ENCODE data around the gene PCDH15. TPM values are rescaled to one million over a fixed set of nuclear protein-coding genes. Genes with fewer than 3 reads are reported as not detected.

PCDH15 gene
- total RNA-seq, 1 donor from 2014 or later: not detected

- H3K4me1 Mint-ChIP-seq (ENCODE audit: low read depth, unreplicated experiment): no peaks in the 10 kb centered on the region
- Histone ChIP-seq H3K4me1 (ENCODE audit: insufficient read depth, low read length) (no peaks in the 10 kb centered on the region), H3K4me3 (ENCODE audit: insufficient read depth, low read depth, low read length) (no peak overlapping the region), H3K27me3 (ENCODE audit: insufficient read depth, low read length) (no peaks in the 10 kb centered on the region), H4K20me1 (ENCODE audit: insufficient read depth, low read length) (no peaks in the 10 kb centered on the region), H3K27ac (ENCODE audit: low read depth, low read length) (no peak overlapping the region), H3K79me2 (ENCODE audit: insufficient read depth, low read length) (no peaks in the 10 kb centered on the region), H3K4me2 (ENCODE audit: low read length) (no peak overlapping the region), H3K9me3 (ENCODE audit: insufficient read depth, low read depth, low read length) (no peaks in the 10 kb centered on the region), H3K9ac (ENCODE audit: low read length) (no peak overlapping the region), H3K36me3 (ENCODE audit: insufficient read depth, low read length) (no peaks in the 10 kb centered on the region), H2AFZ (ENCODE audit: low read depth, low read length) (no peak overlapping the region)
- H3K36me3 Mint-ChIP-seq (ENCODE audit: low read depth, unreplicated experiment): no peaks in the 10 kb centered on the region
- no peaks in the 10 kb centered on the region for H3K27me3 Mint-ChIP-seq (ENCODE audit: low read depth, unreplicated experiment)
- no peak overlapping the region for H3K4me3 Mint-ChIP-seq (ENCODE audit: unreplicated experiment)
- H3K27ac Mint-ChIP-seq (ENCODE audit: unreplicated experiment): no peak overlapping the region
- no peaks in the 10 kb centered on the region for H3K9me3 Mint-ChIP-seq (ENCODE audit: unreplicated experiment)
- no peak for FAIRE-seq
- TF ChIP-seq EZH2 (IDR thresholded peaks at IDR 0.05; ENCODE audit: insufficient read depth, low read length) (no peak), CTCF (IDR thresholded peaks at IDR 0.05; ENCODE audit: insufficient read depth, low read depth, low read length) (no peak)
- no peak for DNase-seq (ENCODE audit: low read depth)
Observed at GRCh38 chr10:54815583-54815982, 14.6 kb upstream of the PCDH15 start.

- Histone ChIP-seq H3K4me3 (ENCODE audit: insufficient read depth, low read depth, low read length) (no peak overlapping the region), H3K27ac (ENCODE audit: low read depth, low read length) (no peak overlapping the region), H3K4me2 (ENCODE audit: low read length) (no peak overlapping the region), H3K9ac (ENCODE audit: low read length) (no peak overlapping the region), H3K79me2 (ENCODE audit: insufficient read depth, low read length) (no peaks in the 10 kb centered on the region), H4K20me1 (ENCODE audit: insufficient read depth, low read length) (no peaks in the 10 kb centered on the region), H2AFZ (ENCODE audit: low read depth, low read length) (no peak overlapping the region), H3K27me3 (ENCODE audit: insufficient read depth, low read length) (no peaks in the 10 kb centered on the region), H3K36me3 (ENCODE audit: insufficient read depth, low read length) (no peaks in the 10 kb centered on the region), H3K4me1 (ENCODE audit: insufficient read depth, low read length) (no peaks in the 10 kb centered on the region), H3K9me3 (ENCODE audit: insufficient read depth, low read depth, low read length) (no peaks in the 10 kb centered on the region)
- Mint-ChIP-seq H3K27me3 (ENCODE audit: low read depth, unreplicated experiment) (no peaks in the 10 kb centered on the region), H3K9me3 (ENCODE audit: unreplicated experiment) (no peaks in the 10 kb centered on the region), H3K4me1 (ENCODE audit: low read depth, unreplicated experiment) (no peaks in the 10 kb centered on the region), H3K36me3 (ENCODE audit: low read depth, unreplicated experiment) (no peaks in the 10 kb centered on the region), H3K27ac (ENCODE audit: unreplicated experiment) (no peak overlapping the region), H3K4me3 (ENCODE audit: unreplicated experiment) (no peak overlapping the region)
- TF ChIP-seq EZH2 (IDR thresholded peaks at IDR 0.05; ENCODE audit: insufficient read depth, low read length) (no peak), CTCF (IDR thresholded peaks at IDR 0.05; ENCODE audit: insufficient read depth, low read depth, low read length) (no peak)
- no peak for DNase-seq (ENCODE audit: low read depth)
- no peak for FAIRE-seq
Observed at GRCh38 chr10:54808186-54808935, 7.3 kb upstream of the PCDH15 start.

GRCh38 chr10:54799506-54799905 is 1.5 kb downstream of the PCDH15 start:
- Histone ChIP-seq H2AFZ (ENCODE audit: low read depth, low read length) (no peak overlapping the region), H3K4me2 (ENCODE audit: low read length) (no peak overlapping the region), H3K4me3 (ENCODE audit: insufficient read depth, low read depth, low read length) (no peak overlapping the region), H3K9ac (ENCODE audit: low read length) (no peak overlapping the region), H3K79me2 (ENCODE audit: insufficient read depth, low read length) (no peaks in the 10 kb centered on the region), H3K27me3 (ENCODE audit: insufficient read depth, low read length) (no peaks in the 10 kb centered on the region), H3K36me3 (ENCODE audit: insufficient read depth, low read length) (no peaks in the 10 kb centered on the region), H4K20me1 (ENCODE audit: insufficient read depth, low read length) (no peaks in the 10 kb centered on the region), H3K4me1 (ENCODE audit: insufficient read depth, low read length) (peaks cover 8% of the 10 kb centered on the region), H3K9me3 (ENCODE audit: insufficient read depth, low read depth, low read length) (no peaks in the 10 kb centered on the region), H3K27ac (ENCODE audit: low read depth, low read length) (no peak overlapping the region)
- Mint-ChIP-seq H3K27ac (ENCODE audit: unreplicated experiment) (no peak overlapping the region), H3K4me1 (ENCODE audit: low read depth, unreplicated experiment) (peaks cover 14% of the 10 kb centered on the region), H3K36me3 (ENCODE audit: low read depth, unreplicated experiment) (no peaks in the 10 kb centered on the region), H3K9me3 (ENCODE audit: unreplicated experiment) (no peaks in the 10 kb centered on the region), H3K27me3 (ENCODE audit: low read depth, unreplicated experiment) (no peaks in the 10 kb centered on the region), H3K4me3 (ENCODE audit: unreplicated experiment) (no peak overlapping the region)
- TF ChIP-seq EZH2 (IDR thresholded peaks at IDR 0.05; ENCODE audit: insufficient read depth, low read length): no peak
- TF ChIP-seq CTCF (IDR thresholded peaks at IDR 0.05; ENCODE audit: insufficient read depth, low read depth, low read length): no peak
- DNase-seq (ENCODE audit: low read depth): no peak
- FAIRE-seq: no peak
